Activated CD4-positive, alpha-beta memory T cell treated with anti-CD3 and anti-CD28 coated beads for 36 hours (primary cell): ENCODE results near the gene FKBP14. TPM values are rescaled to one million over a fixed set of nuclear protein-coding genes. Genes with fewer than 3 reads are reported as not detected.
"Not testable (repeated sequence)": the region's sequence is repeated elsewhere in the genome, so short reads cannot be mapped to it uniquely, and the experiment has no call there.

Experiments used
- CTCF ChIA-PET: fragments of 350-600 bp; sonication (Branson Sonifier 250); formaldehyde crosslinking; loops from one replicate; lab custom pipeline; 2021; ENCODE audit warnings: antibody characterized with exemption, inconsistent platforms; lab: Charles Lee
- POLR2A ChIA-PET: fragments of 350-600 bp; sonication (Branson Sonifier 250); formaldehyde crosslinking; loops from one replicate; lab custom pipeline; 2021; ENCODE audit warnings: antibody characterized with exemption; lab: Charles Lee
- DNase-seq: peaks from one replicate; pipeline ENCODE4 v3.0.0-alpha.2; 2020
- H3K27ac Mint-ChIP-seq: one replicate; pipeline ENCODE4 v1.8.0; 2021; ENCODE audit warnings: mixed read lengths
- H3K27me3 Mint-ChIP-seq: one replicate; pipeline ENCODE4 v1.8.0; 2021; ENCODE audit warnings: mixed read lengths
- H3K36me3 Mint-ChIP-seq: one replicate; pipeline ENCODE4 v1.8.0; 2021; ENCODE audit warnings: mixed read lengths
- H3K4me1 Mint-ChIP-seq: one replicate; pipeline ENCODE4 v1.8.0; 2021; ENCODE audit warnings: low read depth, mixed read lengths
- H3K4me3 Mint-ChIP-seq: one replicate; pipeline ENCODE4 v1.8.0; 2021; ENCODE audit warnings: mild to moderate bottlenecking, mixed read lengths
- H3K9me3 Mint-ChIP-seq: one replicate; pipeline ENCODE4 v1.8.0; 2021; ENCODE audit warnings: mixed read lengths
- intact Hi-C: fragments of 100-400 bp; cut with micrococcal nuclease; formaldehyde crosslinking; loops from one replicate; pipeline ENCODE4 v1.15.1; 2023
- total RNA-seq, 2 experiments: library from RNA; stranded (reverse); gene quantifications; one replicate each; pipeline ENCODE4 v1.2.3, GENCODE V29; 2021

The FKBP14 gene, protein sequence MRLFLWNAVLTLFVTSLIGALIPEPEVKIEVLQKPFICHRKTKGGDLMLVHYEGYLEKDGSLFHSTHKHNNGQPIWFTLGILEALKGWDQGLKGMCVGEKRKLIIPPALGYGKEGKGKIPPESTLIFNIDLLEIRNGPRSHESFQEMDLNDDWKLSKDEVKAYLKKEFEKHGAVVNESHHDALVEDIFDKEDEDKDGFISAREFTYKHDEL
- total RNA-seq = 1 to 10 TPM; 6.3 to 7.9 TPM

DNA sequence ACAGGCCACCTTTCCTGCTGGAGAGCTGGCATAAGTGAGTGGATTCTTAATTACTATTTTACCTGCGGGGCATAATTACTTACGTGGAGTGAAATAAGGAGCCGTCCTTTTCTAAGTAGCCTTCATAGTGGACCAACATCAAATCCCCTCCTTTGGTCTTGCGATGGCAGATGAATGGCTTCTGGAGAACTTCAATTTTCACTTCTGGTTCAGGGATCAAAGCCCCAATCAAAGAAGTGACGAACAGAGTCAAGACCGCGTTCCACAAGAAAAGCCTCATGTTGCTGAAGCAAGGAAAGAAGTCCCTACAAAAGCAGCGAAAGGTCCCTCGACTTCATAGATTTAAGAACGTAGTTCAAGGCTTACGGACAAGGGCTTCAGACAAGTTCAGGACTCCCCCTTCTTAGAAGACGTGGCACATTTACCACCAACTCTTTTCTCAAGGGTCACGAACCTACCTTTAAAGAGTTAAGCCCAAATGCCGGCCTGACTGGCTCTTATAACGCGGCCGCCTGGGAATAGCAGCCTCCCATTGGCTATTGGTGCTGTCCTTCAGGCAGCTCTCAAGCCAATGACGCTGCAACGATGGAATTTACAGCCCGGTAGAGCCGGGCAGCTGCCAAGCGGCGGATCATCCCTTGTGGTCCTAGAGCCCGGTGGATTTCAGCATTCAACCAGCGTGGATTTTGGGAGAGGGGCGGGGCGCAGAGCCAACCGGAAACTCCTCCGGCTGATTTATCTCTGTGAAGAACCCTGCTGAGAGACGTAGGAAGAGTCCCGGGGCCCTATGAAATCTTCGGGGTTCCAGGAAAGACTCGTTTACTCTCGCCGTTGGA lies at the start of gene FKBP14:
Gene FKBP14 (minus strand): TSS at position 474 of the 836 bp plus-strand sequence. CDS start 194 bp downstream, at position 280.
- Mint-ChIP-seq H3K9me3 (no peaks in the 10 kb centered on the region), H3K27me3 (no peaks in the 10 kb centered on the region), H3K27ac (peak within 1 kb of the TSS; percentile 75), H3K36me3 (peaks cover 2% of the 10 kb centered on the region), H3K4me1 (peaks cover 32% of the 10 kb centered on the region), H3K4me3 (no peak within 1 kb of the TSS)
- ChIA-PET CTCF (interaction anchor here (0.6 to 4.4 kb wide), 2 partner anchors 35 to 104 kb away, joined by 4 to 16 read pairs; no protein-coding TSS in a partner anchor), POLR2A (no interaction called here)
- peak; percentile 96 for DNase-seq
- intact Hi-C loops = loop anchor here (1.0 to 5.0 kb wide), 7 partner anchors 38 to 566 kb away; partner anchors contain the start of genes GARS1, GGCT, MTURN and NOD1

DNA sequence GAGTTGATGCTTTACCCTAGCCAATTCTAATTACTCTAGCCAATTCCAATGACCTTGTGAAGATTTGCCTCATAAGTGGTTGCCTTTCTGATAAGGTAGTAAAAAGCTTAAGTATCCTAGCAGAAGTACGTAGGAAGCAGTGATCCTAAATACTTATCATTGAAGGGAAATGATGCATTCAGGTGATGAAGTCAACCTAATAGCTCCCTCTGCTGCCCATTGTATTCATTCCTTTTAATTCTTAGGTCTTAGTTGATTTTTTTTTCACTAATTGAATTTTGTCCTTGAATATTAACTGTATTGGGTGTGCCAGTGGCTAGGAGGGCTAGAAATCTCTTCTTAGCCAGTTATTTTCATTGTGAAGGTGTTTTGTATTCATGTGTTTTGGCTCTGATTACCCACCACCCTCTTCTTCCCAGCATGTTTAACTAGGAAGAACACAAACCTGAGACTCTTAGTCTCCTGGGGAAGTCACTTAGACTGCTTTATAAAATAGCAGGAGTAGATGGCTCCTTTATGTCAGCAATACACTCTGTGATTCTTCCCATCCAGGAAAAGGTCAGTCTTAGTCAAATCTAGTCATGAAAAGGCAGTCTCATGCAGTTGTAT lies 48.0 kb upstream of the FKBP14 start:
- ChIA-PET POLR2A (no interaction called here), CTCF (interaction anchor here (0.6 to 2.0 kb wide), 5 partner anchors 13 to 195 kb away, joined by 3 to 5 read pairs (median 3); no protein-coding TSS in a partner anchor)
- intact Hi-C loops = no loop called here
- H3K27ac Mint-ChIP-seq = no peak overlapping the region
- H3K36me3 Mint-ChIP-seq = peaks cover 5% of the 10 kb centered on the region
- H3K9me3 Mint-ChIP-seq = no peaks in the 10 kb centered on the region
- no peak for DNase-seq
- H3K4me3 Mint-ChIP-seq = no peak overlapping the region
- H3K27me3 Mint-ChIP-seq = no peaks in the 10 kb centered on the region
- H3K4me1 Mint-ChIP-seq = no peaks in the 10 kb centered on the region

DNA sequence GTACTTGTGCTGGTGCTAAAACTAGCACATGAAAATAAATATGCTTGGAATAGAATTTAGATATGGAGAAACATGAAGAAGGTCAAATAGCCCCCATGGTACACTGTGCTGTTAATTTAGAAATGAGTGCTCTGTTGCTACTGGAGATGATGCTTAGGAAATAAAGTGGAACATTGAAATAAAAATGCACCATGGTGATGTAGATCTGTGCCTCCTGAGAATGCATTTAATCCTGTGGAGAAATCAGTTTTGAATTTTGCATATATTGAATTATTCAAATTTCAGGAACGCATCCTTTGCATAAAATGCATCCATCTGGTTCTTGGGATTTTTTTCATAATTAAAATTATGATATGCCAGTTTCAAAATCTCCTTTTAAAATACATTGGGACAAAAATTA lies 46.2 kb upstream of the FKBP14 start:
- no peak overlapping the region for H3K4me3 Mint-ChIP-seq
- H3K36me3 Mint-ChIP-seq = peaks cover 4% of the 10 kb centered on the region
- no peaks in the 10 kb centered on the region for H3K4me1 Mint-ChIP-seq
- no peak for DNase-seq
- CTCF ChIA-PET = interaction anchor here (0.6 to 1.0 kb wide), 3 partner anchors 8 to 228 kb away, joined by 3 to 4 read pairs (median 4); no protein-coding TSS in a partner anchor
- H3K27me3 Mint-ChIP-seq = no peaks in the 10 kb centered on the region
- H3K27ac Mint-ChIP-seq = no peak overlapping the region
- intact Hi-C loops = no loop called here
- no peaks in the 10 kb centered on the region for H3K9me3 Mint-ChIP-seq
- POLR2A ChIA-PET = no interaction called here

DNA sequence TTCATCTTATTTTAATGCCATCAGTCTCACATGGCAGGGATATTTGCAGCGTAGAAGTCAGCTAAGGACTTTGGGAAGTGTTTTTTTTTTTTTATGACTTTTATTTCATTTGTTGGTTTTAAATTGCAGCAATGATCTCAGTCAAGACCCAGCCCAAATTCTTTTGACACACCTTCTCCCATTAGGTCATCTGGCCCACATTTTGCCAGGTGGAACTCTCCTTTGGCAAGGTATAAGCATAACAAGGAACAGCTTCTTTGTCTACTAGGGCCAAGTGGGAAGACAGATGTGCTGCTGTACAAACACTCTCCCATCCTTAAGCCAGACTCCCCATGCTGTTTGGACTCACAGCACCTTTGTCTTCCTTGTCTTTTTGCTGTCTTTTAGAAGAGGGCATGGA lies 43.5 kb upstream of the FKBP14 start:
- H3K4me1 Mint-ChIP-seq = no peaks in the 10 kb centered on the region
- CTCF ChIA-PET = no interaction called here
- intact Hi-C loops = no loop called here
- no peak for DNase-seq
- no peak overlapping the region for H3K4me3 Mint-ChIP-seq
- H3K27ac Mint-ChIP-seq = no peak overlapping the region
- H3K9me3 Mint-ChIP-seq = no peaks in the 10 kb centered on the region
- POLR2A ChIA-PET = no interaction called here
- H3K36me3 Mint-ChIP-seq = peaks cover 4% of the 10 kb centered on the region
- H3K27me3 Mint-ChIP-seq = no peaks in the 10 kb centered on the region

DNA sequence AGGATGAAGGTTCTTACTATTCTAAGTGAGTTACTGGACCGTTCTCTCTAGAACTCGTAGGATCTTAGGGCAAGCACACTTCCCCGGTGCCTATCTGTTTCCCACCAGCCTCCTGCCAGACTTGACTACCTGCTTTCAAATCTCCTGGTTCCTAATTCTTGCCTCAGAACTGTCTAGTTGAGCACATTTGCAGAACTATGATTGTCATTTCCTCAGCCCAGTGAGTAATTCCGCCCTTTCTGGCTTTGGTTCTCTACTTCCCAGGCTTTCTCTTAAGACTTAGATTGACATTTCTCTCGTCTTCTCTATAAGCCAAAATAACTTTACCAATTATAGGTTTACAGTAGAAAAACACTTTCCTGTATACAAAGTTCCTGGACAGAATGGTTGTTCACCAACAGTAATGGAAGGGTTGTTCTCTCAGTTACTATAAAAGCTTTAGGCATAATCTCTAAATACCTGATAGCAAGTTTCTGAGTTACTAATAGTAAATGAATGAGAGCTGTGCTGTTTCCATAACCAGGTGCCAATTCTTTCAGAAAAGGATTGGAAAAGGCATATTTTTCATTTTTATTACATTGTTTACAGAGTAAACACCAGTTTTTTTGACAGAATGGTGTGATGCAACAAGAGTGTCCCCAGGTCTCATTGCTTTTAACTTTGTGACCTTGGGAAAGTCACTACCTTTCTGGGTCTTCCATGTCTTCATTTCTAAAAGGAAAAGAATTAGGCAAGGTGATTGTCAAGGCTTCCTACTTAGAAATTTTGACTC lies 42.8 kb upstream of the FKBP14 start:
- ChIA-PET CTCF (no interaction called here), POLR2A (no interaction called here)
- no peak for DNase-seq
- H3K4me1 Mint-ChIP-seq = no peaks in the 10 kb centered on the region
- no peaks in the 10 kb centered on the region for H3K27me3 Mint-ChIP-seq
- H3K36me3 Mint-ChIP-seq = peaks cover 4% of the 10 kb centered on the region
- intact Hi-C loops = loop anchor here (10.0 kb wide), 1 partner anchor 1144 kb away; no protein-coding TSS in a partner anchor
- no peak overlapping the region for H3K27ac Mint-ChIP-seq
- H3K9me3 Mint-ChIP-seq = no peaks in the 10 kb centered on the region
- no peak overlapping the region for H3K4me3 Mint-ChIP-seq

DNA sequence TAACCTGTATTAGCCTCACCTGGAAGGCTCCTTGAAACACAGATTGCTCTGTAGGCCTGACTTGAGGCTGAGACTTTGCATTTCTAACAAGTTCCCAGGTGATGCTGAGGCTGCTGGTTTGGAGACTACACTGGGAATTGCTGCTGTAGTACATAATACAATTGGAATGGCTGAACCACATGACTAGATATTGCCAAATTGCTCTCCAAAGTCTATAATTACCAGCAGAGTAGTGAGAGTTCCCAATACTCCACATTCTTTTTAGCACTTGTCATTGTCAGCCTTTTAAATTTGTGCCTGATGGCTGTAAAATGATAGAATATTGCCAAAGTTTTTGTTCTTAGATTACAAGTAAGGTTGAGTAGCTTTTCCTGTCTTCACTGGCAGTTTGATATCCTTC lies 41.6 kb upstream of the FKBP14 start:
- Mint-ChIP-seq H3K4me1 (no peaks in the 10 kb centered on the region), H3K9me3 (no peaks in the 10 kb centered on the region), H3K27me3 (no peaks in the 10 kb centered on the region), H3K4me3 (no peak overlapping the region), H3K27ac (no peak overlapping the region), H3K36me3 (peaks cover 4% of the 10 kb centered on the region)
- intact Hi-C loops = loop anchor here (10.0 kb wide), 1 partner anchor 1143 kb away; no protein-coding TSS in a partner anchor
- POLR2A ChIA-PET = no interaction called here
- CTCF ChIA-PET = no interaction called here
- no peak for DNase-seq

DNA sequence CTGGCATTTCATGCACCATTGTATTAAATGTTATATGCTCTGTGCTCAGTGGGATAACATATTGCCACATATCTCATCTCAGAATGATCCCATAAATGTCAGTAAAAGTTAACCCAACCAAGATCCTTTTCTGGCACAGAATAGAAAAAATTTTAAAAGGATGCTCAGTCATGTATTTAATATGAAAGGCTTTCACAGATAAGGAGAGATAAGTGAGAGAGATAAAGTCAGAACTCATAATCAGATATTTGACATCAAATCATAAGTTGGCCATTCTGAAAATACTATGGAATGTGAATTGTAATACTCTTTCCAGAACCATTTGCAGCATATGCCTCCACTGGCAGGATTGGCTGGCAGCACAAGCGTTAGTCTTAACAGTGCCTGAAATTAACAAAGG lies 40.2 kb upstream of the FKBP14 start:
- H3K36me3 Mint-ChIP-seq = peaks cover 2% of the 10 kb centered on the region
- CTCF ChIA-PET = no interaction called here
- no peak overlapping the region for H3K4me3 Mint-ChIP-seq
- intact Hi-C loops = loop anchor here (10.0 kb wide), 1 partner anchor 1142 kb away; no protein-coding TSS in a partner anchor
- DNase-seq = no peak
- no peak overlapping the region for H3K27ac Mint-ChIP-seq
- no peaks in the 10 kb centered on the region for H3K9me3 Mint-ChIP-seq
- POLR2A ChIA-PET = no interaction called here
- H3K4me1 Mint-ChIP-seq = no peaks in the 10 kb centered on the region
- no peaks in the 10 kb centered on the region for H3K27me3 Mint-ChIP-seq

DNA sequence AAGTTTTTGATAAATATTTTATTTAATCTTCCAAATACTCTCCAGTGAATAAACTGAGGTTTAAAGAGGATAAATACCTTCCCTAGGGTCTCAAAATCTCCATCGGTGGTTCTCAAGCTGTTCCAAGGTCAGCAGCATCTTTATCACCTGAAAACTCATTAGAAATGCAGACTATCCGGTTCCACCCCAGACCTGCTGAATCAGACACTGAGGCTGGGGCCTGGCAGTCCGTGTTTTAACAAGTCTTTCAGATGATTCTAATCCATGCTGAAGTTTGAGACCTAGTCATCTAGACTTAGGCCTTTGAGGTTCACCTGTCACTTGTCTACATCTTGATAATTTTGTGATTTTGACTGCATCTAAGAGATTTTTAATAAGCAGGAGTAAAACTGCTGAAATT lies 39.2 kb upstream of the FKBP14 start:
- Mint-ChIP-seq H3K4me1 (no peaks in the 10 kb centered on the region), H3K27ac (no peak overlapping the region), H3K4me3 (no peak overlapping the region), H3K9me3 (no peaks in the 10 kb centered on the region), H3K27me3 (no peaks in the 10 kb centered on the region), H3K36me3 (peaks cover 2% of the 10 kb centered on the region)
- POLR2A ChIA-PET = no interaction called here
- intact Hi-C loops = loop anchor here (10.0 kb wide), 1 partner anchor 1141 kb away; no protein-coding TSS in a partner anchor
- CTCF ChIA-PET = interaction anchor here (0.6 kb wide), 1 partner anchor 1219 kb away, joined by 3 read pairs; no protein-coding TSS in a partner anchor
- DNase-seq = no peak

DNA sequence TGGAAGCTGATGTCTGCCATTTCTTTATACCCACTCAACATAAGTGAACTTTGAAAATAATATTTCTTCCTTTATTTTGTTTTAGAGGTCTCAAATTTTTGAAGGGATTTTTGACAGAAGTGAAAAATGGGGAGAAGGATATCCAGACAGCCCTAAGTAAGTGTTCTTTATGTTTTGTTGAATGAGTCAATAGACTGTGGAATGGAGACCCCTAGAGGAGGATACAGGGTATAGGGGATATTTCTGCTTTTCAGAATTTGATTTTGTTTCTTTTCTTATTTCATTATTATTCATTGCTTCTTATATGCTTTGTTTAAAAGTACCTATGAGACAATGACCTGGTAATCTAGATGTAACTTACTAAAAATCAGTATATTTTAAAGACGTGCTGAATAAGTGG lies 36.1 kb upstream of the FKBP14 start:
- ChIA-PET POLR2A (no interaction called here), CTCF (interaction anchor here (0.6 to 4.0 kb wide), 18 partner anchors 10 to 314 kb away, joined by 3 to 17 read pairs (median 4); partner anchors contain the start of genes FKBP14 and PLEKHA8)
- intact Hi-C loops = loop anchor here (1.0 to 10.0 kb wide), 4 partner anchors 33 to 1138 kb away; no protein-coding TSS in a partner anchor
- Mint-ChIP-seq H3K9me3 (no peaks in the 10 kb centered on the region), H3K36me3 (peaks cover 6% of the 10 kb centered on the region), H3K27ac (no peak overlapping the region), H3K27me3 (no peaks in the 10 kb centered on the region), H3K4me1 (no peaks in the 10 kb centered on the region), H3K4me3 (no peak overlapping the region)
- no peak for DNase-seq

DNA sequence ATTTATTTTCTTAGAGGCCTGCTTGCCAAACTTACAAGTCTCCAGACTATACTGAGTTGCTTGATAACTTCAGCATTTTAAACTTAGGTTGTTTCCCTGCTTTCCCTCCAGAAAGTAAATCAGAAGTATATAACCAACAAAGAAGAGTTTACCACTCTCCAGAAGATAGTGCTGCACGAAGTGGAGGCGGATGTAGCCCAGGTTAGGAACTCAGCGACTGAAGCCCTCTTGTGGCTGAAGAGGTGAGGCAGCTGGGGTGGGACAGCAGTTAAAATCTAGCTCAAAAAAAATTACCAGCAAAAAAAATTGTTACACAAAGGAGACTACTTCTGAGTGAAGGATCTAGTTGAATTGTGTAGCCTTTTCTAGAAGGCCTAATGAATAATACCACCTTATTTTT lies 35.3 kb upstream of the FKBP14 start:
- not testable (repeated sequence) for H3K27me3 Mint-ChIP-seq, H3K4me3 Mint-ChIP-seq, H3K4me1 Mint-ChIP-seq, H3K9me3 Mint-ChIP-seq, H3K36me3 Mint-ChIP-seq, H3K27ac Mint-ChIP-seq
- peak; percentile 43 for DNase-seq
- POLR2A ChIA-PET = interaction anchor here (0.7 to 0.8 kb wide), 2 partner anchors 33 to 311 kb away, joined by 3 to 5 read pairs; no protein-coding TSS in a partner anchor
- CTCF ChIA-PET = interaction anchor here (0.6 to 4.0 kb wide), 29 partner anchors 9 to 1138 kb away, joined by 3 to 17 read pairs (median 4); partner anchors contain the start of genes FKBP14 and PLEKHA8
- intact Hi-C loops = loop anchor here (1.0 to 10.0 kb wide), 4 partner anchors 32 to 1137 kb away; no protein-coding TSS in a partner anchor

DNA sequence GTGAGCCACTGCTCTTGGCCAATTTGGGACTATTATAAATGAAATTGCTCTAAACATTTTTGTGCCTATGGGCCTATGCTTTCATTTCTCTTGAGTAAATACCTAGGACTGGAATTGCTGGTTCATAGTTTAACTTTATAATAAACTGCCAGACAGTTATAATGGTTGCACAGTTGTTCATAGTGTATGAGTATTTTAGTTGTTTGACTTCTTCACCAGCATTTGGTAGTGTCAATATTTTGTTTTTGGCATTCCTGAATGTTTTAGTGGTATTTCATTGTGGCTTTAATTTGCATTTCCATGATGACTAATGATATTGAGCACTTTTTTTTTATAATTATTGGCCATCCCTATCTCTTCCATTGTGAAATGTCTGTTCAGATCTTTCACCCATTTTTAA lies 31.2 kb upstream of the FKBP14 start:
- Mint-ChIP-seq H3K36me3 (peaks cover 16% of the 10 kb centered on the region), H3K4me1 (peaks cover 3% of the 10 kb centered on the region), H3K4me3 (no peak overlapping the region), H3K27ac (no peak overlapping the region), H3K9me3 (no peaks in the 10 kb centered on the region), H3K27me3 (no peaks in the 10 kb centered on the region)
- intact Hi-C loops = loop anchor here (10.0 kb wide), 1 partner anchor 103 kb away; no protein-coding TSS in a partner anchor
- ChIA-PET POLR2A (no interaction called here), CTCF (interaction anchor here (0.6 kb wide), 1 partner anchor 12 kb away, joined by 3 read pairs; no protein-coding TSS in a partner anchor)
- no peak for DNase-seq
